ENCODE data around the gene PAPOLB. TPM values are rescaled to one million over a fixed set of nuclear protein-coding genes. Genes with fewer than 3 reads are reported as not detected.
"Not testable (repeated sequence)": the region's sequence is repeated elsewhere in the genome, so short reads cannot be mapped to it uniquely, and the experiment has no call there.

Gene PAPOLB
- total RNA-seq, 1 experiment from 2014 or later: 0.13 TPM

GRCh38 chr7:4891522-4891921 lies 29.7 kb upstream of the PAPOLB start:
- H3K27ac ChIP-seq (ENCODE audit: insufficient read length, low read depth, low read length); H3K4ac ChIP-seq (ENCODE audit: low read depth, low read length); H2BK5ac ChIP-seq (ENCODE audit: insufficient read length, low read length); H3K4me2 ChIP-seq (ENCODE audit: insufficient read depth, insufficient read length, low read length); H4K5ac ChIP-seq (ENCODE audit: insufficient read length, low read depth, low read length); H2AFZ ChIP-seq (ENCODE audit: low read length); H4K8ac ChIP-seq (replicated peaks; ENCODE audit: insufficient read length, low read depth, low read length); H2BK20ac ChIP-seq (ENCODE audit: low read depth, low read length, poor library complexity, severe bottlenecking); H3K14ac ChIP-seq (ENCODE audit: insufficient read depth, low read length); H3K9ac ChIP-seq (ENCODE audit: extremely low read depth, insufficient read length, low read length); H3T11ph ChIP-seq (ENCODE audit: low read length); H3K23ac ChIP-seq (ENCODE audit: insufficient read length, low read depth, low read length); H3K9me3 Mint-ChIP-seq; H2BK15ac ChIP-seq (ENCODE audit: low read depth, low read length); H3K27me3 ChIP-seq (ENCODE audit: insufficient read depth, low read length); H3K79me2 ChIP-seq (ENCODE audit: insufficient read depth, low read length); H2AK5ac ChIP-seq (ENCODE audit: insufficient read length, low read length); H4K20me1 ChIP-seq (ENCODE audit: control insufficient read depth, insufficient read depth, insufficient read length); H3K23me2 ChIP-seq (ENCODE audit: insufficient read length, low read depth, low read length, poor library complexity, severe bottlenecking); H3K4me1 ChIP-seq (ENCODE audit: insufficient read depth, low read length); H3K18ac ChIP-seq (ENCODE audit: insufficient read length, low read depth, low read length); H3K79me1 ChIP-seq (ENCODE audit: insufficient read depth, low read depth, low read length, poor library complexity, severe bottlenecking); H3K27me3 Mint-ChIP-seq (ENCODE audit: low read depth); H3K36me3 Mint-ChIP-seq (ENCODE audit: insufficient read depth in 1 of 3, low read depth in 3 of 3); H4K91ac ChIP-seq (ENCODE audit: insufficient read length, low read depth, low read length); H3K9me3 ChIP-seq (ENCODE audit: control insufficient read depth, low read depth, low read length); H2BK120ac ChIP-seq (ENCODE audit: low read depth, low read length, poor library complexity, severe bottlenecking); H3K4me3 Mint-ChIP-seq; H3K56ac ChIP-seq (ENCODE audit: insufficient read length, low read depth, low read length); DNase-seq; H3K27ac Mint-ChIP-seq; H2BK12ac ChIP-seq (ENCODE audit: insufficient read length, low read depth, low read length): not testable (repeated sequence)
- 73% methylated on average over 1 of the region's 2 CpGs for WGBS (ENCODE audit: extremely low coverage, insufficient read length, low lambda C conversion rate)
- peaks cover 10 to 11% of the 10 kb centered on the region in 2 experiments; a peak in 3 of 4 replicates for H3K4me1 Mint-ChIP-seq

Data from H9 (cell line).